HepG2 (cell line): Measurements from ENCODE around the gene AZU1. TPM values are rescaled to one million over a fixed set of nuclear protein-coding genes. Genes with fewer than 3 reads are reported as not detected.

ENCODE experiments used
- ADNP ChIP-seq: sonication (generic); formaldehyde crosslinking; IDR thresholded peaks from 2 replicates; pipeline ENCODE4 v1.4.0; 2020; ENCODE audit warnings: missing genetic modification reagents
- BATF2 ChIP-seq: sonication (generic); formaldehyde crosslinking; IDR thresholded peaks from 2 replicates; pipeline ENCODE4 v1.8.0; 2022; ENCODE audit warnings: mild to moderate bottlenecking, missing genetic modification reagents, moderate library complexity
- ETV5 ChIP-seq: IDR thresholded peaks from 2 replicates; pipeline ENCODE4 v1.6.1; 2018; ENCODE audit warnings: missing biosample characterization, missing genetic modification reagents, inconsistent platforms, borderline replicate concordance
- HNRNPLL ChIP-seq: fragments of 200-400 bp; formaldehyde crosslinking; IDR thresholded peaks from 2 replicates; pipeline ENCODE4 v1.6.1; 2017; ENCODE audit warnings: mild to moderate bottlenecking, low read depth, low read length; ENCODE audit not compliant: poor library complexity, severe bottlenecking
- HOXD1 ChIP-seq: sonication (generic); formaldehyde crosslinking; IDR thresholded peaks from 2 replicates; pipeline ENCODE4 v1.5.0; 2020; ENCODE audit warnings: missing genetic modification reagents
- NCOA2 ChIP-seq: sonication (generic); formaldehyde crosslinking; IDR thresholded peaks from 2 replicates; pipeline ENCODE4 v1.8.0; 2022; ENCODE audit warnings: inconsistent platforms
- NR2F2 ChIP-seq: IDR thresholded peaks from 2 replicates; pipeline ENCODE4 v1.6.1; 2012; ENCODE audit warnings: low read depth, inconsistent platforms, borderline replicate concordance
- POGZ ChIP-seq: sonication (generic); formaldehyde crosslinking; IDR thresholded peaks from 2 replicates; pipeline ENCODE4 v1.4.0; 2020; ENCODE audit warnings: mild to moderate bottlenecking, missing genetic modification reagents
- REL ChIP-seq: sonication (generic); formaldehyde crosslinking; conservative IDR thresholded peaks from 2 replicates; pipeline ENCODE4 v1.8.0; 2022; ENCODE audit warnings: mild to moderate bottlenecking, missing genetic modification reagents, moderate library complexity
- SAP130 ChIP-seq: IDR thresholded peaks from 2 replicates; pipeline ENCODE4 v1.6.1; 2016; ENCODE audit warnings: low read depth
- SMAD9 ChIP-seq: sonication (generic); formaldehyde crosslinking; IDR thresholded peaks from 2 replicates; pipeline ENCODE4 v1.5.1; 2020; ENCODE audit warnings: mild to moderate bottlenecking, missing genetic modification reagents
- SOX5 ChIP-seq: IDR thresholded peaks from 2 replicates; pipeline ENCODE4 v1.6.1; 2016; ENCODE audit warnings: borderline replicate concordance
- SP2 ChIP-seq: sonication (generic); formaldehyde crosslinking; IDR thresholded peaks from 2 replicates; pipeline ENCODE4 v1.5.1; 2020; ENCODE audit warnings: mild to moderate bottlenecking, missing genetic modification reagents
- SUZ12 ChIP-seq: fragments of 150-350 bp; IDR thresholded peaks from 2 replicates; pipeline ENCODE4 v1.6.1; 2014; ENCODE audit warnings: low read depth, low read length
- TEAD2 ChIP-seq: sonication (generic); formaldehyde crosslinking; IDR thresholded peaks from 2 replicates; pipeline ENCODE4 v1.9.0; 2021; ENCODE audit warnings: missing genetic modification reagents
- YEATS2 ChIP-seq: sonication (generic); formaldehyde crosslinking; IDR thresholded peaks from 2 replicates; pipeline ENCODE4 v1.4.0; 2020; ENCODE audit warnings: missing genetic modification reagents, borderline replicate concordance
- ZFAT ChIP-seq: sonication (generic); formaldehyde crosslinking; conservative IDR thresholded peaks from 2 replicates; pipeline ENCODE4 v1.8.1; 2023; ENCODE audit warnings: missing genetic modification reagents, inconsistent platforms
- ZFY ChIP-seq: sonication (generic); formaldehyde crosslinking; IDR thresholded peaks from 2 replicates; pipeline ENCODE4 v1.4.0; 2020; ENCODE audit warnings: missing genetic modification reagents
- ZNF18 ChIP-seq: sonication (generic); formaldehyde crosslinking; IDR thresholded peaks from 2 replicates; pipeline ENCODE4 v1.8.0; 2022; ENCODE audit warnings: mild to moderate bottlenecking, missing genetic modification reagents; ENCODE audit not compliant: insufficient replicate concordance
- ZNF235 ChIP-seq: sonication (generic); formaldehyde crosslinking; IDR thresholded peaks from 2 replicates; pipeline ENCODE4 v1.8.1; 2023; ENCODE audit warnings: mild to moderate bottlenecking, missing genetic modification reagents, borderline replicate concordance
- ZNF274 ChIP-seq: sonication (generic); formaldehyde crosslinking; IDR thresholded peaks from 2 replicates; pipeline ENCODE4 v1.5.1; 2020; ENCODE audit warnings: mild to moderate bottlenecking, missing genetic modification reagents
- ZNF354B ChIP-seq: sonication (generic); formaldehyde crosslinking; IDR thresholded peaks from 2 replicates; pipeline ENCODE4 v1.8.0; 2022; ENCODE audit warnings: mild to moderate bottlenecking, missing genetic modification reagents
- ZNF557 ChIP-seq: sonication (generic); formaldehyde crosslinking; IDR thresholded peaks from 2 replicates; pipeline ENCODE4 v1.4.0; 2020; ENCODE audit warnings: missing genetic modification reagents
- ZNF652 ChIP-seq: IDR thresholded peaks from 2 replicates; pipeline ENCODE4 v1.6.1; 2016; ENCODE audit warnings: low read depth, borderline replicate concordance
- polyA plus RNA-seq, 8 experiments: library from polyadenylated mRNA; depleted of rRNA in 3 of 8; stranded (reverse) in 7 of 8; unstranded in 1 of 8; fragments of >200 nt; fragmentation: Illumina TruSeq in 4 of 8; extraction: Trizol in 4 of 8; gene quantifications; 2 replicates each; pipeline versions ENCODE4 v1.2.1 to v1.2.3, GENCODE V29; 2011 to 2016; ENCODE audit warnings: low read depth in 4 of 8, missing spikeins in 1 of 8, mixed read lengths in 1 of 8; ENCODE audit not compliant: insufficient read depth in 1 of 8
- total RNA-seq, 5 experiments: library from RNA; depleted of rRNA; stranded (reverse); fragments of >200 nt; fragmentation: Illumina TruSeq; extraction: Trizol; gene quantifications; 2 replicates each; pipeline ENCODE4 v1.2.3, GENCODE V29; 2016; ENCODE audit warnings: low read depth in 1 of 5
- TF ChIP-seq, protein P1 (sequence below): sonication (generic); formaldehyde crosslinking; conservative IDR thresholded peaks from 2 replicates; pipeline ENCODE4 v1.4.0; 2020; ENCODE audit warnings: missing genetic modification reagents

Gene AZU1
- total and polyA plus RNA-seq, 2 of the 13 experiments (the other 11 are each of a cell fraction or from before 2014, with no cell fraction given) = not detected

- peak; percentile 62; the same call in 1 of the 2 replicates for TF ChIP-seq SOX5 (CRISPR knock-in tag)
- peak; percentile 18; the same call in 1 of the 2 replicates for TF ChIP-seq BATF2 (CRISPR knock-in tag)
- TF ChIP-seq HOXD1 (CRISPR knock-in tag) = peak; percentile 81; the same call in 1 of the 2 replicates
- TF ChIP-seq TEAD2 = no peak
- no peak for TF ChIP-seq ZNF652 (CRISPR knock-in tag)
- TF ChIP-seq REL (CRISPR knock-in tag) = no peak
- peak; percentile 91 for TF ChIP-seq ZFY (CRISPR knock-in tag)
- TF ChIP-seq SAP130 (CRISPR knock-in tag) = peak; percentile 90
- no peak for TF ChIP-seq ZNF557
- no peak for TF ChIP-seq SUZ12
- no peak for TF ChIP-seq ZNF235 (CRISPR knock-in tag)
- peak; percentile 62; the same call in 1 of the 2 replicates for TF ChIP-seq ZNF354B (CRISPR knock-in tag)
- TF ChIP-seq ETV5 (CRISPR knock-in tag) = peak; percentile 67; the same call in 1 of the 2 replicates
- TF ChIP-seq NCOA2 (CRISPR knock-in tag) = peak; percentile 55
- TF ChIP-seq ZNF18 (CRISPR knock-in tag) = no peak
- no peak for TF ChIP-seq ZFAT (CRISPR knock-in tag)
- TF ChIP-seq ZNF274 (CRISPR knock-in tag) = peak; percentile 68; the same call in 1 of the 2 replicates
- no peak for TF ChIP-seq SMAD9 (CRISPR knock-in tag)
- peak; percentile 59 for TF ChIP-seq HNRNPLL
- TF ChIP-seq YEATS2 (CRISPR knock-in tag) = peak; percentile 93
- TF ChIP-seq SP2 = peak; percentile 96
- TF ChIP-seq ADNP (CRISPR knock-in tag) = no peak
- TF ChIP-seq NR2F2 = no peak; the same call in 1 of the 2 replicates
- peak; percentile 90 for TF ChIP-seq POGZ (CRISPR knock-in tag)
- TF ChIP-seq, protein P1, sequence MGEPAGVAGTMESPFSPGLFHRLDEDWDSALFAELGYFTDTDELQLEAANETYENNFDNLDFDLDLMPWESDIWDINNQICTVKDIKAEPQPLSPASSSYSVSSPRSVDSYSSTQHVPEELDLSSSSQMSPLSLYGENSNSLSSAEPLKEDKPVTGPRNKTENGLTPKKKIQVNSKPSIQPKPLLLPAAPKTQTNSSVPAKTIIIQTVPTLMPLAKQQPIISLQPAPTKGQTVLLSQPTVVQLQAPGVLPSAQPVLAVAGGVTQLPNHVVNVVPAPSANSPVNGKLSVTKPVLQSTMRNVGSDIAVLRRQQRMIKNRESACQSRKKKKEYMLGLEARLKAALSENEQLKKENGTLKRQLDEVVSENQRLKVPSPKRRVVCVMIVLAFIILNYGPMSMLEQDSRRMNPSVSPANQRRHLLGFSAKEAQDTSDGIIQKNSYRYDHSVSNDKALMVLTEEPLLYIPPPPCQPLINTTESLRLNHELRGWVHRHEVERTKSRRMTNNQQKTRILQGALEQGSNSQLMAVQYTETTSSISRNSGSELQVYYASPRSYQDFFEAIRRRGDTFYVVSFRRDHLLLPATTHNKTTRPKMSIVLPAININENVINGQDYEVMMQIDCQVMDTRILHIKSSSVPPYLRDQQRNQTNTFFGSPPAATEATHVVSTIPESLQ (CRISPR knock-in tag) = no peak
Observed at GRCh38 chr19:796692-797527, 30.7 kb upstream of the AZU1 start, which contains the start of gene PTBP1 (continued).
